PC-3 (cell line): ENCODE results near the gene ADAMTS9.

ENCODE experiments used
- CTCF ChIP-seq: fragments of 300-600 bp; sonication (generic); conservative IDR thresholded peaks from 2 replicates; pipeline ENCODE4 v1.5.1; 2017; ENCODE audit warnings: antibody characterized with exemption, low read depth, mild to moderate bottlenecking, low read length
- EZH2phosphoT487 ChIP-seq: fragments of 300-600 bp; sonication (generic); IDR thresholded peaks from 2 replicates; pipeline ENCODE4 v1.6.1; 2018; ENCODE audit warnings: mild to moderate bottlenecking, antibody characterized with exemption, low read length, borderline replicate concordance

GRCh38 chr3:64489361-64490044, 198.3 kb downstream of the ADAMTS9 start:
- TF ChIP-seq CTCF (no peak), EZH2phosphoT487 (no peak)
